ENCODE data around the gene SMCHD1. TPM values are rescaled to one million over a fixed set of nuclear protein-coding genes. Genes with fewer than 3 reads are reported as not detected.

The SMCHD1 gene
- total and polyA plus RNA-seq, 10 of the 15 experiments (the other 5 are each of a cell fraction or from before 2014, with no cell fraction given) = 6.0 to 110 (median 48.0) TPM

DNA sequence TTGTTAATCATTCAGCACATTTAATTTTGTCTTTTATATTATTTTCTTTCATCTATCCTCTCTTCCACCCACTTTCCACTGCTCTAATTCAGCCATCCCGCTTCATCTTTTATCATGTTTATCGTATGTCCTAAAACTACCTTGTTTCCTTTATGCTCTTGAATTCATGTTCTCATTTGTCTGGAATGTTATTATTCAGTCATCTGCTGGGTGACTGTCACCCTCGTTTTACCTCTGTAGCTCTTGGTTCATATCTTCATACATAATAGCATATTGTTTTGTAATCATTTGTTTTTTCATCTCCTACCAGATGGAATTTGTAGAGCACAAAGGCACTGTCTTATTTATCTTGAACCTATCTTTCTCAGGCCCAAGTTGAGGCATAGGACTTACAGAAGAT is 37.0 kb downstream of the SMCHD1 start (continued):
- TF ChIP-seq EED (IDR thresholded peaks at IDR 0.05; ENCODE audit: low read depth) (no peak), PML (IDR thresholded peaks at IDR 0.05; ENCODE audit: low read length) (no peak), FOS (IDR thresholded peaks at IDR 0.05; ENCODE audit: borderline replicate concordance, extremely low read depth, insufficient read length) (no peak)
- TF ChIP-seq, protein P1, sequence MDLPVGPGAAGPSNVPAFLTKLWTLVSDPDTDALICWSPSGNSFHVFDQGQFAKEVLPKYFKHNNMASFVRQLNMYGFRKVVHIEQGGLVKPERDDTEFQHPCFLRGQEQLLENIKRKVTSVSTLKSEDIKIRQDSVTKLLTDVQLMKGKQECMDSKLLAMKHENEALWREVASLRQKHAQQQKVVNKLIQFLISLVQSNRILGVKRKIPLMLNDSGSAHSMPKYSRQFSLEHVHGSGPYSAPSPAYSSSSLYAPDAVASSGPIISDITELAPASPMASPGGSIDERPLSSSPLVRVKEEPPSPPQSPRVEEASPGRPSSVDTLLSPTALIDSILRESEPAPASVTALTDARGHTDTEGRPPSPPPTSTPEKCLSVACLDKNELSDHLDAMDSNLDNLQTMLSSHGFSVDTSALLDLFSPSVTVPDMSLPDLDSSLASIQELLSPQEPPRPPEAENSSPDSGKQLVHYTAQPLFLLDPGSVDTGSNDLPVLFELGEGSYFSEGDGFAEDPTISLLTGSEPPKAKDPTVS (IDR thresholded peaks at IDR 0.05; ENCODE audit: low read depth, low read length) = no peak

DNA sequence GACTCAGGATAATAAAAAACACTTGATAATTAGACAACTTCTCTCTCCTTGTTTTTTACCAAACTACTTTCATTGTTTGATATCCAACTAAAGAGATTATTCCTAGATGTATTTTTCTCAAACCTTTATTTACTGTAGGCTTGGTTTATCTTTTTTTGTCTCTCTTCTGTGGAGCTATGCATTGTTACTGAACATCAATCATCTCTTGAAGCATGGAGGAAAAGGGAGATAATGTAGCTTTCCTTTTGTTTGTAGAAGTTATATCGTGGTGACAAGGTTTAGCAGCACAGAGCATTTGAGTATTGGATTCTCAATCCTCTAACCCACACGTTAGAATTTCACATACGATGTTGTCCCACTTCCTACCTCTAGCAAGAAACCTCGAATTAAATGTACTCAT is 41.7 kb downstream of the SMCHD1 start:
- WGBS (ENCODE audit: insufficient coverage, insufficient replicate concordance, low lambda C conversion rate, missing lambda C conversion rate) = 85% methylated on average over 4 of the region's 4 CpGs
- ChIA-PET POLR2A (interaction anchor here (0.9 kb wide), 1 partner anchor 42 kb away, joined by 3 read pairs; the partner anchor contains the start of gene SMCHD1), CTCF (interaction anchor here (0.5 to 1.0 kb wide), 3 partner anchors 11 to 1144 kb away, joined by 3 to 5 read pairs (median 3); no protein-coding TSS in a partner anchor), SMC1A (ENCODE audit: uncharacterized antibody, unreplicated experiment) (interaction anchor here (0.8 kb wide), 1 partner anchor 9 kb away, joined by 3 read pairs; no protein-coding TSS in a partner anchor), RAD21 (ENCODE audit: unreplicated experiment) (no interaction called here)
- Histone ChIP-seq H3K4me3 (no peak overlapping the region), H3K4me2 (ENCODE audit: control insufficient read depth, insufficient read depth) (no peak overlapping the region), H3K27me3 (replicated peaks in 1 of 2; ENCODE audit: control insufficient read depth in 2 of 2, insufficient read depth in 2 of 2, low read length in 1 of 2) (no peaks in the 10 kb centered on the region), H2AFZ (ENCODE audit: control insufficient read depth, low read depth, low read length) (no peak overlapping the region), H3K9me3 (replicated peaks; ENCODE audit: control insufficient read depth, insufficient read depth, low read length) (no peaks in the 10 kb centered on the region), H3K27ac (ENCODE audit: control insufficient read depth, insufficient read depth) (no peak overlapping the region), H3K9ac (ENCODE audit: control insufficient read depth, insufficient read depth, low read length) (no peak overlapping the region), H3K79me2 (ENCODE audit: control insufficient read depth, insufficient read depth, low read length) (no peaks in the 10 kb centered on the region), H3K4me1 (ENCODE audit: control insufficient read depth, insufficient read depth, low read length) (no peaks in the 10 kb centered on the region), H3K36me3 (ENCODE audit: control insufficient read depth in 2 of 2, insufficient read depth in 2 of 2, low read length in 1 of 2) (peaks cover 3 to 58% of the 10 kb centered on the region in 2 experiments), H4K20me1 (ENCODE audit: control insufficient read depth, insufficient read depth) (no peaks in the 10 kb centered on the region)
- intact Hi-C loops (cut with micrococcal nuclease; ENCODE audit: unreplicated experiment) = no loop called here
- BruUV-seq (replicated peaks) = no TSS peak
- DNase-seq (ENCODE audit: low read depth, low spot score) = no peak
- TF ChIP-seq GABPA (IDR thresholded peaks at IDR 0.05; ENCODE audit: low read depth) (no peak), RELA (IDR thresholded peaks at IDR 0.05; ENCODE audit: borderline replicate concordance, partially characterized antibody) (no peak), DPF2 (IDR thresholded peaks at IDR 0.05) (no peak), ZNF274 (IDR thresholded peaks at IDR 0.05; ENCODE audit: insufficient read depth, insufficient read length) (no peak), MTA2 (IDR thresholded peaks at IDR 0.05; ENCODE audit: low read depth) (no peak), SUZ12 (IDR thresholded peaks at IDR 0.05; ENCODE audit: unreplicated experiment) (no peak)
- no peak for FAIRE-seq
- in situ Hi-C loops (cut with MboI) = no loop called here
- no peak for ATAC-seq
